Pancreas (tissue), 10 donors: Measurements from ENCODE around the gene WSCD2. TPM values are rescaled to one million over a fixed set of nuclear protein-coding genes. Genes with fewer than 3 reads are reported as not detected.

Experiments
- ATAC-seq, 4 donors: fragments of 200-7000 bp; cut with Tn5 transposase; one replicate each; pipeline versions ENCODE4 v1.8.0 to v1.9.1; 2020; ENCODE audit warnings: mild to moderate bottlenecking in 4 of 4, moderate library complexity in 4 of 4
- DNase-seq, 6 donors: peaks; one replicate each; pipeline ENCODE4 v3.0.0-alpha.2; 2020
- FAIRE-seq: peaks from 2 replicates; lab custom pipeline; 2012; peaks lifted over from hg19 to GRCh38; lab: Jason Lieb, UNC
- H3K27ac ChIP-seq, 4 donors: fragments of 200-600 bp; sonication (generic); 1 replicate in 3 of 4; 2 replicates in 1 of 4; pipeline versions ENCODE4 v1.5.0 to v1.8.0; 2020
- H3K27me3 ChIP-seq, 4 donors: fragments of 200-600 bp; one replicate each; pipeline ENCODE4 v1.8.0; 2021
- H3K36me3 ChIP-seq, 3 donors: fragments of 200-600 bp; sonication (generic) in 1 of 3; one replicate each; pipeline versions ENCODE4 v1.5.0 to v1.8.0; 2020 to 2021
- H3K4me1 ChIP-seq, 3 donors: fragments of 200-600 bp; one replicate each; pipeline ENCODE4 v1.8.0; 2021
- H3K4me3 ChIP-seq, 4 donors: fragments of 200-600 bp; sonication (generic) in 2 of 4; one replicate each; pipeline versions ENCODE4 v1.5.0 to v1.8.0; 2020 to 2021
- H3K9me3 ChIP-seq, 4 donors: fragments of 200-600 bp; one replicate each; pipeline ENCODE4 v1.8.0; 2021
- WGBS, 2 donors: extraction: QIAGEN DNeasy Blood & Tissue Kit; methylation state at CpG; one replicate each; pipeline ENCODE4 v1.1.7; 2013; 5-methylcytosine and 5-hydroxymethylcytosine counted together
- intact Hi-C, 3 donors: fragments of 100-400 bp; cut with DNase I; formaldehyde crosslinking; loops; one replicate each; pipeline versions ENCODE4 v1.11.1 to v1.14.2; 2022
- polyA plus RNA-seq, 2 donors: library from polyadenylated mRNA; stranded (reverse); fragments of 200-250 nt; gene quantifications; one replicate each; pipeline ENCODE4 v1.2.3, GENCODE V29; 2013
- total RNA-seq, 6 donors: library from RNA; stranded (reverse); fragmentation: NEBNext Ultra II Directional in 4 of 6; extraction: Animal tissue kit (Norgen Biotek cat#: 25700) in 4 of 6; gene quantifications; one replicate each; pipeline versions ENCODE4 v1.2.1 to v1.2.4, GENCODE V29; 2021 to 2023
- TF ChIP-seq, protein P1 (sequence below), 4 donors: fragments of 200-600 bp; sonication (generic) in 3 of 4; IDR thresholded peaks; one replicate each; pipeline versions ENCODE4 v1.5.0 to v1.8.0; 2021; ENCODE audit warnings: antibody characterized with exemption in 4 of 4
- donor health status: healthy with polysubstance abuse.
- donor health status: DM: no; HTN: no; CAD: no; lungs with moderate emphysema.
- donor health status: DM: no; HTN: no; CAD: no.
- donor health status: control.
- donor health status: control.
- donor health status: Bipolar disorder and iron deficiency.
- donor health status: DM: yes; HTN: yes; CAD: no.
- donor health status: DM: no; HTN: no; CAD: no.
- donor health status: DM: no; HTN: no; CAD: no.
- donor health status: DM: yes; HTN: yes; CAD: no.

WSCD2 gene
- total and polyA plus RNA-seq, 8 donors, result 0.14 to 5.8 (median 1.1) TPM; not detected in 1

DNA sequence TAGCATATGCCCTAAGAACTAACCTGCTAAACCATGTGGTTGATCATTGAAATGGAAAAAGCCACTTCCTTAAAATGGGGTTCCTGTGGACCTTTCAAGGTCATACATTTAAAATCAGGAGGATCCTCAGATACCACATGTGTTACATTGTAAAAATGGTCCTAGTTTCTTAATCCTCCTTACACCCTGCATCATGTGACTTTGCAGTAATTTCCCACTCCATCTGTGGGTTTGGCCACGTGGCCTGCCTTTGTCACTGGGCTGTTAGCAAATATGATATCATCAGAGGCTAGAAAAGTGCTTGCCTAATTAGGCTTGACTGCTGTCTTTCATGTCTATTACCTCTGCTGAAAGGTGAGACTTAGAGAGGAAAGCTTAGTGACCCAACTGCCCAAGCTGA, 139.3 kb downstream of the WSCD2 start:
- H3K27me3 ChIP-seq, result no peaks in the 10 kb centered on the region
- no peaks in the 10 kb centered on the region for H3K36me3 ChIP-seq
- ATAC-seq, result no peak
- no peaks in the 10 kb centered on the region for H3K4me1 ChIP-seq
- FAIRE-seq, result no peak
- 28 to 35% methylated on average over 1 of the region's 1 CpG for WGBS, 2 donors
- no peaks in the 10 kb centered on the region for H3K9me3 ChIP-seq
- no peak overlapping the region for H3K27ac ChIP-seq
- intact Hi-C loops, result no loop called here
- TF ChIP-seq, protein P1, sequence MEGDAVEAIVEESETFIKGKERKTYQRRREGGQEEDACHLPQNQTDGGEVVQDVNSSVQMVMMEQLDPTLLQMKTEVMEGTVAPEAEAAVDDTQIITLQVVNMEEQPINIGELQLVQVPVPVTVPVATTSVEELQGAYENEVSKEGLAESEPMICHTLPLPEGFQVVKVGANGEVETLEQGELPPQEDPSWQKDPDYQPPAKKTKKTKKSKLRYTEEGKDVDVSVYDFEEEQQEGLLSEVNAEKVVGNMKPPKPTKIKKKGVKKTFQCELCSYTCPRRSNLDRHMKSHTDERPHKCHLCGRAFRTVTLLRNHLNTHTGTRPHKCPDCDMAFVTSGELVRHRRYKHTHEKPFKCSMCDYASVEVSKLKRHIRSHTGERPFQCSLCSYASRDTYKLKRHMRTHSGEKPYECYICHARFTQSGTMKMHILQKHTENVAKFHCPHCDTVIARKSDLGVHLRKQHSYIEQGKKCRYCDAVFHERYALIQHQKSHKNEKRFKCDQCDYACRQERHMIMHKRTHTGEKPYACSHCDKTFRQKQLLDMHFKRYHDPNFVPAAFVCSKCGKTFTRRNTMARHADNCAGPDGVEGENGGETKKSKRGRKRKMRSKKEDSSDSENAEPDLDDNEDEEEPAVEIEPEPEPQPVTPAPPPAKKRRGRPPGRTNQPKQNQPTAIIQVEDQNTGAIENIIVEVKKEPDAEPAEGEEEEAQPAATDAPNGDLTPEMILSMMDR (IDR thresholded peaks at IDR 0.05), result no peak
- H3K4me3 ChIP-seq, result no peak overlapping the region
- DNase-seq, result no peak

DNA sequence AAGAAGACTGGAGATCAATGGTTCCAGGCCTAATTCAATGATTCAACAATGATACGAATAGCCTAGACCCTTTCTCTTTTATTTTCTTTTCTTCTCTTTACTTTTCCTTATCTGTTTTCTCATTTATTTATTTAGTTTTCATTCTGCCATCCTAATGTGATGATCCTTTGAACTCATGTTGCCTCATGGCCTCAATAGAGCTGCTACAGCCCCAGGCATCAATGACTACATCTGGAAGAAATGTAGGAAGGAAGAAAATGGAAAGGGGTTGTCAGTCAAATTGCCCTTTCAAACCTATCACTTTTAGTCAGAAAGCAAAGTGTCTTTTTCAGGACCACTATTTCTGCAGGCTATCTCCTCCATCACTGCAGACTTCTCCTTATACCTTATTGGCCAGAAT, 140.1 kb downstream of the WSCD2 start:
- TF ChIP-seq, protein P1 (IDR thresholded peaks at IDR 0.05), result no peak
- intact Hi-C loops, result no loop called here
- H3K4me1 ChIP-seq, result no peaks in the 10 kb centered on the region
- H3K27ac ChIP-seq, result no peak overlapping the region
- ATAC-seq (no peak), FAIRE-seq (no peak), DNase-seq (no peak)
- no peaks in the 10 kb centered on the region for H3K36me3 ChIP-seq
- H3K4me3 ChIP-seq, result no peak overlapping the region
- H3K27me3 ChIP-seq, result no peaks in the 10 kb centered on the region
- WGBS, 2 donors, result 55 to 62% methylated on average over 1 of the region's 1 CpG
- no peaks in the 10 kb centered on the region for H3K9me3 ChIP-seq

DNA sequence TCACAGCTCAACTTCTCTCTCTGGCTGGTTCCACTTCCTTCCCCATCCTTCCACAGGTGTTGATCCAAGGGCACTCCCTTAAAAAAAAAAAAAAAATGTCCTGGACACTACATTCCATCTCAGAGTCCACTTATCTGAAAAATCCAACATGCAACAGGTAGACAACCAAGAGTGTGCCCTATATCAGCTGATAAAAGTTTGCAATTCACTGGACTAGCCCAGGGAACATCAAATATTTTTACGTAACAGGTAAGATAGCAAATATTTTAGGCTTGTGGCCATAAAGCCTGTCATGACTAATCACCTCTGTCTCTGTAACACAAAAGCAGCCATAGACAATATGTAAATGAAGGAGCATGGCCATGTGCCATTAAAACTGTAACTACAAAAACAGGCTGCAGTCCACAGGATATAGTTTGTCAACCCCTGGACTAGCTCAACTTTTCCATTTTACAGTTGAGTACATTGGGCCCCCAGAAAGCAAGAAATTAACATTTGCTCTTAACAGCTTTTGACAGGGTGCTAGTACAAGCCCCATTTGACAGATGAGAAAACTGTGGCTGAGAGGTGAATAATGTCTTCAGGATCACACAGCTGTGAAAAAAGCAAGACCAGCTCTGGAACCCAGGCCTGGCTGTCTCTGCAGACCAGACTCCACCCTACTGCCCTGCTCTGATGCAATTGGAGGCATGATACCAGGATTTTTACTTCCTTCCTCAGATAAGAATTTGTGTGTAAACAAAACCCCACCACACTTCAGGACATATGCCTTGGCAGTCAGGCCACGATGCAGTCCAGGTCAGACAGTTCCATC, 141.2 kb downstream of the WSCD2 start:
- Histone ChIP-seq H3K36me3 (no peaks in the 10 kb centered on the region), H3K4me1 (no peaks in the 10 kb centered on the region), H3K27ac (no peak overlapping the region), H3K9me3 (no peaks in the 10 kb centered on the region), H3K27me3 (no peaks in the 10 kb centered on the region), H3K4me3 (no peak overlapping the region)
- TF ChIP-seq, protein P1 (IDR thresholded peaks at IDR 0.05), result no peak
- peak in 2 of 4 donors; percentile 50 to 51 for ATAC-seq
- no peak for FAIRE-seq
- intact Hi-C loops, result no loop called here
- 24 to 33% methylated on average over 2 of the region's 2 CpGs for WGBS, 2 donors
- no peak for DNase-seq

DNA sequence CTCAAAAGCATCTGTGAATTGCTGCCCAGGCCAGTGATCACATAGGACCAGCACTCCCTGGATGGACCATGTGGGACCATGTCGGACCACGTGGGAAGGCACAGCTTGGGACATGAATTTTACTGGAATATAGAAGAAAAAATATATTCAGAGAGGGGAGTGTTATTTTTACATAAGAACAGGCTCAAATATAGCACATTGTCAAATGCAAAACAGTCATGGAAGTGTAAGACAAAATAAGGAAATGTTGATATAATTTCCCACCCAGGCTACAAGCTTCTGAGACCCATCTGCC, 141.7 kb downstream of the WSCD2 start:
- 36 to 47% methylated on average over 2 of the region's 2 CpGs for WGBS, 2 donors
- FAIRE-seq, result no peak
- no peak for DNase-seq

More for the DNA sequence above, 141.7 kb downstream of the WSCD2 start:
- Histone ChIP-seq H3K9me3 (no peaks in the 10 kb centered on the region), H3K36me3 (no peaks in the 10 kb centered on the region), H3K4me3 (no peak overlapping the region), H3K27ac (no peak overlapping the region), H3K27me3 (no peaks in the 10 kb centered on the region), H3K4me1 (no peaks in the 10 kb centered on the region)
- intact Hi-C loops, result no loop called here
- TF ChIP-seq, protein P1 (IDR thresholded peaks at IDR 0.05), result no peak
- ATAC-seq, result no peak
